Measurements from ENCODE around the gene SEZ6.

SEZ6 gene

DNA sequence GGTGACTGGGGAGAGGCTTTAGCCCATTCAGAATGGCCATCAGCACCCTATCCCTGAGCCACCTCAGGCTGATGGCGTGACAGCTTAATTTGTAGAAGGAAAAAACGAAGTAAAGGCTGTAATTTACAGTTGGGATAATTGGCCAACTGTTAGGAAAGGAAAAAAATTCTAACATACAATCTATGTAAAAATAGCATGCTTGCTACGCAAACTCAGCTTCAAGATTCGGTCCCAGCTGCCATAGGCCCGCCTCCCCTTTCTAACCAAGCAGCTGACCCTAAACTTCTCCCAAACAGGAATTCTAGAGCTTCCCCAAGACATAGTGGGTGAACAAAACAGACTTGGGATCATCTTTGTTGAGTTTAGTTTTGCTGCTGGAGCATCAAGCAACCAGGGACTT lies 4.9 kb downstream of the SEZ6 start:
- no peak for DNase-seq (ENCODE audit: low spot score)

GRCh38 chr17:28999206-28999605 lies 6.6 kb downstream of the SEZ6 start:
- no peak for DNase-seq (ENCODE audit: low spot score)

DNA sequence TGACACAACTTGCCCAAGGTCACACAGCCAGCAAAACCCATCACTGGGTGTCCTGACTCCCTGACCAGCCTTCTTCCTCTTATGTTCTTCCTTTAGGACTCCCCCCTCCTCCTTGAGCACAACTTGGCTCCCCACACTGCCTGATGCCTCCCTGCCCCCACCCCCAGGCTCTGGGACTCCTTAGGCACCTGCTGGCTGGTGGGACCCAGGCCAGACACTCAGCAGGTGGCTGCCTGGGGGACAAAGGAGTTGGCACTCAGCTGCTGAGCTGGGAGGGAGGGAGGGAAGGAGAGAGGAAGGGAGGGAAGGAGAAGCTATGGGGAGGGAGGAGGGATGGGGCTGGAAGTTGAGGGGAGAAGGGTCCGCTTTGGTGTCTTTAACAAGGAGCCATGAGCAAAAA lies 8.0 kb downstream of the SEZ6 start:
- DNase-seq (ENCODE audit: low spot score): no peak

GRCh38 chr17:28996554-28997096 lies 9.2 kb downstream of the SEZ6 start:
- DNase-seq (ENCODE audit: low spot score): no peak

DNA sequence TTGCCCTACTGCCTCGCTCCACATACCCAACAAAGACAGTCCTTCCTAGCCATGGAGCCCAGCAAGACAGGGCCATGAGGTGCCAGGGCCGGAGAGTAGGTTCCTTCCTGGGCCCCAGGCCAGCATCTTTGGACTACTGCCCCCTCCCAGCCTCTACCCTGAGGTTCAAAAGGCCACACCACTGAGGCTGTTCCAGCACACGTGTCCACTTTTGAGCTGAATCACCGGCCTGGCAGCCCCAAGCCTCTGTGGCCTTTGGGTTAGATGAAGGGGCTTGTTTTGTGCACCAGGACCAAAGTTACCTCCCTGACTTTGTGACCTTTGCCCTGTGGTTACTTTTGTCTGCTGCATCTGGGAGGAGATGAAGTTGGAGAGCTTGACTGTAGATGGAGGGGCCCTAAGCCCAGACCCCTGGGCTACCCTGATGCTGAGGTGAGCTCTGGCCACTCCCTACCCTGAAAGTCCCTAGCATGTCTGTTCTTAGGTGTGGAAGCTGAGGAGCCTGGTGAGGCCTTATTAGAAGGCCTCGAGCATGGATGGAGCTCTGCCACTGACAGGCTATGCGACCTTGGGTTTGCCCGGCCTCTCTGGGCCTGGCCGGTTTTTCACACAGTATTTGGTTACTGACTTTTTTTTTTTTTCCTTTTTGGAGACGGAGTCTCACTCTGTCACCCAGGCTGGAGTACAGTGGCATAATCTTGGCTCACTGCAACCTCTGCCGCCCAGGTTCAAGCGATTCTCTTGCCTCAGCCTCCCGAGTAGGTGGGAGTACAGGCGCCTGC lies 12.0 kb downstream of the SEZ6 start:
- no peak for DNase-seq (ENCODE audit: low spot score)

GRCh38 chr17:28992625-28993600 lies 12.9 kb downstream of the SEZ6 start:
- no peak for DNase-seq (ENCODE audit: low spot score)

DNA sequence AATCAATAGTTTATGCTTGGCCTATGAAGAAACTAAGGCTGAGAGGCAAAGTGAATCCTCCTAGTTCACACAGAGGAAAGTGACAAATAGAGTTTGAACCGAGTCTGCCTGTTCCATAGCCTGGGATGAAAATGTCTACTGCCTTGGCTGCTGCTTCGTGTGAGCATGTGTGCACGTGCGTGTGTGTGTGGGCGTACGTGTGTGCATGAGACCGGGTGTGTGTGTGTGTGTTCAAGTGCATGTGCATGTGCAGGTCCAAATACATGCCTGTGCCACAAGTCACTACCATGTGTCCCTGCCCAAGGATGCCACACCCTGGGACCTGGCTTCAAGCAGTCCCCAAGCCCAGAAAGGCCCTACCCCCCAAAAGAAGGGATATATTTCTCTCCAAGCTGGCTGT lies 13.6 kb downstream of the SEZ6 start:
- DNase-seq (ENCODE audit: low spot score): no peak

DNA sequence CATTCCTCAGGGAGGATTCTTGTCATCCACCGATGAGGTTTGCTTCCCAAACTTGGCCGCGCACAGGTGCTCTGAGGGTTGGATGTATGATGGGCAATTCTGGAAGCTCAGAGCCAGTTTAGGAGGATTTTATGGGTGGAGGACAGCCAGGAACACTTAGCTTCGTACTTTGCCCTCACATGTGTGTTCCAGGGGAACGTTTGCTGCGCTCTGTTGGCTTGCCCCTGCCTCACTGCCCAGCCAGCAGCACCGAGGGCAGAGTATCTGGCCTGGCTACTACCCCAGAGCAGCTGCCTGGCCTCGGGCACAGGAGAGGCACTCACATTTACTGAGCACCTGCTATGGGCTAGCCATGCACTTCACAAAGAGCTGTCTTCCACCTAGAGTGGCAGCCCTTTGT lies 14.1 kb downstream of the SEZ6 start:
- DNase-seq (ENCODE audit: low spot score): no peak

DNA sequence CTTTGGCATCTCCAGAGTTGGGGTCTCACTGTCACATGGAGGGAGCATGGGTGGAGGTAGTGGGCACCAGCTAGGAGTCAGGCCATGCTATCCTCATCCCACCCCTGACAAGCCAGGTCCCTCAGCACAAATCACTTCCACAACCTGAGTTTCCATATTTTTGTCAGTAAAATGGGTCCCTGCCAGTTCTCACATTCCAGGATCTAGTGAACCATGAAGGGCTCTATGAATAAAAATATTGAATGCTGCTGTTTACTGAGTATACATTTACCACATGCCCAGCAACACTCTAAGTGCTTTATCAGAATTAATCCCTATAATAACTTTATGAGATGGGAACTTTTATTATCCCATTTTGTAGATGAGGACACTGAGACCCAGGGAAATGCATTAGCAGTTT lies 16.8 kb downstream of the SEZ6 start:
- DNase-seq (ENCODE audit: low spot score): no peak

GRCh38 chr17:28988475-28988874 lies 17.4 kb downstream of the SEZ6 start:
- no peak for DNase-seq (ENCODE audit: low spot score)

- DNase-seq (ENCODE audit: low spot score): no peak
Observed at GRCh38 chr17:28986714-28987655, 18.8 kb downstream of the SEZ6 start.

DNA sequence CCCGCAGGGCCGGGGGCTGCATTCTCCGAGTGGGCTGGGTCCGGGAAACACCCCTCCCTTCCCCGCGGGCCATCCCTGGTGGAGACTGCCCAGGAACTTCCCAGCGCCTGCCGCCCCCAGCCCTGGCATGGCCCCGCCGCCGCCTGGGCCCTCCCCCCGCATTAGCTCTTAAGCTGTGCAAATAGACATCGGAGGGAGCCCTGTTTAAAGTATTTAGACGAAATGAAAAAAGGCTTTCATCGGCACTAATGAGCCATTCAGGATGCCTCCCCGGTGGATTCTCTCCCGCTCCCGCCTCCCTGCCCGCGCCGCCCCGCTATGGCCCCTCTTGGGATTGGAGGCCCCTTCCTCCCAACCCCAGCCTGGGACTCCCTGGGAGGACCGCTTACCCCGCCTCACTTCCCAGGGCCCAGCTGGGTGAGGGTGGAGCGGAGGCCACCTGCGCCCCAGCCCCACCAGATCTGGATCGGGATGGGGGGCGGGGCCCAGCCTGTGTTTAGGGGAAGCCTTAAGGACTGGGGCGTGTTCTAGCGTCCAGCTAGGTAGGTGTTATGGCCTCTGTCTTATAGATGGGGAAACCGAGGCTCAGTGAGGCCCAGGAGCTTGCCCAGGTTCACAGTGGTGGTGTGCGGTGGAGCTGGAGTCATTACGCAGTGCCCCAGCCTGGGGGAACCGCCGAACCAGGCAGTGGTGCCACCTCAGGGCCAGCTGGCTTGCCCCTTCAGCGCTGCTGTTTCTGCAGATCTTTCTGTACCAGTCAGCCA lies 19.7 kb downstream of the SEZ6 start:
- DNase-seq (ENCODE audit: low spot score): no peak

DNA sequence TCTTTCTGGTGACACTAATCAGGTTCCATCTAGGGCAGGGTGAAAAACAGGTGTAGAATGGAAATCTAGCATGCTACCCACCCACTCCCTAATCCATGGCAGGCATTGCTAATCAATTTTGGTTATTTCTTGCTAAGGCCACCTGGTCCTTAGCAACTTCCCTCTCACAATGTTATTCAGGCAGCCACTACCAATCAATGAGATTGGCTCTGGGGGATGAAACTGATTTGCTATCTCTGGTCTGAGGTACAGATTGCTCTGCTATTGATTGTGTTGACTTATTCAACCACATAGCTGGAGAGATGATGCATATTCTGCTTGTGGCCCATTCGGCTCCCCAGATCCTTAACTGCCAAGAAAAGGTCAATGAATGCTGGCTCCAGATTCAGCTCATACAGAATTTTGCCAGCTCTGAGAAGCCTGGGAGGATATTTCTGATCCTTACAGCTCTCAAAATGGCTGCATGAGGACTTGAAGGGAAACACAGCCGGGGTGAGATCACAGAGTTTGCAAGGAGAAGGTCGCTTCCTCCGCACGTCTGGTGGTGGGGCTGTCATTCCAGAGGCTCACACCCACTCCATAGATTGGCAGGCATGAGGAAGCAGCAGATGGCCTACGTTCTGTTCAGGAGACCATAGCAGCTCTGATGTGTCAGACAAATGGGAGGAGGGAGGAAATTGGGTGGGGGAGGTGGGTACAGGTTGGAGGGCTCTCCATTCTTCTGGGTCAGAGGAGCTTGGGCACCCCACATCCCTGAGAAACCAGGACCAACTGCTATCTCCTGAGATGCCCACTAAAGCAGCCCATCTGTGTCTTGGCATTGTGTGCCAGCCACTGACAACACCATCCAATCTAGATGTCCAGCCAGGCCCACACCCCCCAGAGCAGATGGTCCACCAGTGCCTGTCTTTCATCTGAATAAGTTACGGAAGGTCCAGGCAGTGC lies 22.3 kb downstream of the SEZ6 start:
- no peak for DNase-seq (ENCODE audit: low spot score)

GRCh38 chr17:28982131-28982793 lies 23.6 kb downstream of the SEZ6 start:
- peak; percentile 63 for DNase-seq (ENCODE audit: low spot score)

DNA sequence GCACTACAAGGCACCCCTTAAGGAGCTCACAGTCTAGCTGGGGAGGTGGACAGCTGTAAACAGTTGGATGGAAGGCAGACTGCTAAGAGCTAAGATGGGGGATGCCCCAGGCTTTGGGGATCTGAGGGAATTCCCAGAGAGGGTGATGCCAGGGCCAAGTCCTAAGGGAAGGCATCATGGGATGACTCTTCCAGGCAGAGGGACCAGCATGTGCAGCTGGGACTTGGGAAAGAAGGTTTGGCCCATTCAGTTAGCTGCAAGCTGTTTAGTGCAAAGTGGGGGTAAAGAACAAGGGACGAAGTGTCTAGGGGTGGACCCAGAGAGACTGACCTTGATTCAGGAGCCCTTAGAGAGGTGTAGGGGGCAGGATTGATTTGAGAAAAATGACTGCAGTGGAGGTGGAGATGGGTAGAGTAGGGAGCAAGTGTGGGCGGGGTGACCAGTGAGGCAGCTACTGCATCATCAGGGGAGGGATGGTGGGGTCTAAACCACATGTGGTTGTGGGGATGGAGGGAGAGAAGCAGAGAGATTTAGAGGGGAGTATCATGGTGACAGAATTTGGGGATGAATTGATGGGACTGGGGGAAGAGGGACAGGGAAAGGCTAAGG lies 27.4 kb downstream of the SEZ6 start:
- DNase-seq (ENCODE audit: low spot score): no peak

GRCh38 chr17:28977659-28978355 lies 28.0 kb downstream of the SEZ6 start:
- no peak for DNase-seq (ENCODE audit: low spot score)

DNA sequence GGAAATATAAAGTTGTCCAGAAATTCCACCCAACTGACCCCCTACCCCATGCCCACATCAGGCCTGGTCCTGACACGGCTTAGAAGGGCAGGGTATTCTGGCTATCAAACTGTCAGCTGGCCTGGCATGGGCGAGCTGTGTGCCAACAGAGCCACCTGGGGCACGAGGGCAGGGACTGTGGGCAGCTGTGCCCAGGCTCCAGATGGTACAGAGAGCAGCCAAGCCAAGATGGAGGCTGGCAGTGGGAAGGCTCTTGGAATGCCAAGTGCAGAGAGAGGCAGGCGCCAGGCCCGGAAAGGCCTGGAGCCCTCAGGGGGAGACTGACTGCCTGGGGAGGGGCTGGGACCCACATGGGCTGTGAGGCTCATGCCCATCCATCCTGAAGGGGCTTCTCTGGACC lies 30.2 kb downstream of the SEZ6 start:
- no peak for DNase-seq (ENCODE audit: low spot score)

- no peak for DNase-seq (ENCODE audit: low spot score)
Observed at GRCh38 chr17:28975031-28975430, 30.8 kb downstream of the SEZ6 start.
